ENCODE data around the gene RAD23B.
A peak's percentile ranks its signal among the peaks of the same experiment; 100 is the strongest.

RAD23B gene

GRCh38 chr9:107269254-107269653 is 13.8 kb upstream of the RAD23B start:
- no peak for DNase-seq (ENCODE audit: low spot score)

GRCh38 chr9:107269681-107270080 is 13.4 kb upstream of the RAD23B start:
- DNase-seq (ENCODE audit: low spot score) = no peak

GRCh38 chr9:107270082-107270481 is 13.0 kb upstream of the RAD23B start:
- DNase-seq (ENCODE audit: low spot score) = no peak

GRCh38 chr9:107270580-107270979 is 12.5 kb upstream of the RAD23B start:
- no peak for DNase-seq (ENCODE audit: low spot score)

- no peak for DNase-seq (ENCODE audit: low spot score)
Measured at GRCh38 chr9:107273634-107274033, 9.4 kb upstream of the RAD23B start.

- DNase-seq (ENCODE audit: low spot score) = no peak
Measured at GRCh38 chr9:107274096-107274495, 9.0 kb upstream of the RAD23B start.

- DNase-seq (ENCODE audit: low spot score) = no peak
Measured at GRCh38 chr9:107274953-107275422, 8.1 kb upstream of the RAD23B start.

GRCh38 chr9:107275530-107275929 is 7.5 kb upstream of the RAD23B start:
- DNase-seq (ENCODE audit: low spot score) = no peak

GRCh38 chr9:107276966-107277710 is 5.9 kb upstream of the RAD23B start:
- no peak for DNase-seq (ENCODE audit: low spot score)

- DNase-seq (ENCODE audit: low spot score) = no peak
Measured at GRCh38 chr9:107277801-107278200, 5.3 kb upstream of the RAD23B start.

GRCh38 chr9:107279086-107279485 is 4.0 kb upstream of the RAD23B start:
- no peak for DNase-seq (ENCODE audit: low spot score)

- no peak for DNase-seq (ENCODE audit: low spot score)
Measured at GRCh38 chr9:107280543-107280942, 2.5 kb upstream of the RAD23B start.

- DNase-seq (ENCODE audit: low spot score) = no peak
Measured at GRCh38 chr9:107281184-107281583, 1.9 kb upstream of the RAD23B start.

- DNase-seq (ENCODE audit: low spot score) = peak; percentile 52
Measured at GRCh38 chr9:107281922-107282667, 984 bp upstream of the RAD23B start.

GRCh38 chr9:107283623-107284616 is 841 bp downstream of the RAD23B start:
- peak; percentile 71 for DNase-seq (ENCODE audit: low spot score)

GRCh38 chr9:107284636-107285035 is 1.6 kb downstream of the RAD23B start:
- no peak for DNase-seq (ENCODE audit: low spot score)

GRCh38 chr9:107285286-107285685 is 2.2 kb downstream of the RAD23B start:
- DNase-seq (ENCODE audit: low spot score) = no peak

GRCh38 chr9:107286057-107286456 is 3.0 kb downstream of the RAD23B start:
- no peak for DNase-seq (ENCODE audit: low spot score)

- DNase-seq (ENCODE audit: low spot score) = no peak
Measured at GRCh38 chr9:107288701-107289100, 5.6 kb downstream of the RAD23B start.

GRCh38 chr9:107290619-107291018 is 7.5 kb downstream of the RAD23B start:
- no peak for DNase-seq (ENCODE audit: low spot score)

GRCh38 chr9:107292821-107293542 is 9.9 kb downstream of the RAD23B start:
- DNase-seq (ENCODE audit: low spot score) = no peak
